ENCODE results near the gene SRBD1. TPM values are rescaled to one million over a fixed set of nuclear protein-coding genes. Genes with fewer than 3 reads are reported as not detected.

The SRBD1 gene
- polyA plus RNA-seq, 3 donors: 5.8 to 9.2 (median 7.0) TPM

- DNase-seq: peak in 1 of 3 donors; percentile 11
Measured at GRCh38 chr2:45570671-45571334, 40.3 kb downstream of the SRBD1 start.

GRCh38 chr2:45568935-45569334 is 42.1 kb downstream of the SRBD1 start:
- H3K27ac ChIP-seq (ENCODE audit: low read depth in 1 of 2, low read length in 2 of 2): peak overlapping the region; percentile 55 to 93
- H3K27me3 Mint-ChIP-seq (ENCODE audit: low read depth in 3 of 3): no peaks in the 10 kb centered on the region
- H3K9ac ChIP-seq (ENCODE audit: insufficient read depth, low read length, poor library complexity, severe bottlenecking): no peak overlapping the region
- H3K4me2 ChIP-seq (replicated peaks; ENCODE audit: extremely low read depth, low read length, poor library complexity, severe bottlenecking): no peak overlapping the region
- H3K9me3 ChIP-seq (replicated peaks in 1 of 2; ENCODE audit: control insufficient read depth in 1 of 2, insufficient read depth in 1 of 2, low read length in 2 of 2): no peaks in the 10 kb centered on the region
- H3K27ac Mint-ChIP-seq: peak overlapping the region; percentile 86 to 92 (median 90)
- no peaks in the 10 kb centered on the region for H4K20me1 ChIP-seq (ENCODE audit: insufficient read depth, low read length)
- intact Hi-C loops (cut with micrococcal nuclease): no loop called here
- peaks cover 0 to 9% of the 10 kb centered on the region in 2 donors for H3K36me3 ChIP-seq (replicated peaks in 1 of 2; ENCODE audit: control insufficient read depth in 1 of 2, insufficient read depth in 2 of 2, low read length in 2 of 2)
- H3K79me2 ChIP-seq (ENCODE audit: insufficient read depth, low read length): peaks cover 39% of the 10 kb centered on the region
- peaks cover 26 to 45% of the 10 kb centered on the region in 2 donors for H3K4me1 ChIP-seq (ENCODE audit: control insufficient read depth in 1 of 2, insufficient read depth in 2 of 2, low read length in 2 of 2)
- TF ChIP-seq CTCF (IDR thresholded peaks at IDR 0.05): no peak
- no peak overlapping the region for H3K4me3 Mint-ChIP-seq
- H2AFZ ChIP-seq (ENCODE audit: insufficient read depth, low read depth, low read length, poor library complexity, severe bottlenecking): no peak overlapping the region
- peaks cover 24 to 34% of the 10 kb centered on the region in 2 donors for H3K36me3 Mint-ChIP-seq
- no peaks in the 10 kb centered on the region for H3K27me3 ChIP-seq (ENCODE audit: control insufficient read depth in 2 of 2, insufficient read depth in 2 of 2, low read length in 2 of 2)
- peaks cover 0 to 8% (median 0%) of the 10 kb centered on the region in 7 donors for H3K9me3 Mint-ChIP-seq
- no peak for DNase-seq
- H3K4me3 ChIP-seq (replicated peaks in 1 of 3; ENCODE audit: low read depth in 2 of 3, low read length in 3 of 3): peak overlapping the region in 1 of 3 experiments; percentile 78
- H3K4me1 Mint-ChIP-seq: peaks cover 40% of the 10 kb centered on the region

More at GRCh38 chr2:45570671-45571334, 40.3 kb downstream of the SRBD1 start:
- H3K4me1 Mint-ChIP-seq: peaks cover 39% of the 10 kb centered on the region
- H3K27ac Mint-ChIP-seq: peak overlapping the region in 6 of 7 donors; percentile 6 to 79 (median 66)
- Histone ChIP-seq H3K4me2 (replicated peaks; ENCODE audit: extremely low read depth, low read length, poor library complexity, severe bottlenecking) (no peak overlapping the region), H4K20me1 (ENCODE audit: insufficient read depth, low read length) (no peaks in the 10 kb centered on the region), H3K4me1 (ENCODE audit: control insufficient read depth in 1 of 2, insufficient read depth in 2 of 2, low read length in 2 of 2) (peaks cover 29 to 49% of the 10 kb centered on the region in 2 donors), H3K9me3 (replicated peaks in 1 of 2; ENCODE audit: control insufficient read depth in 1 of 2, insufficient read depth in 1 of 2, low read length in 2 of 2) (no peaks in the 10 kb centered on the region), H3K27ac (ENCODE audit: low read depth in 1 of 2, low read length in 2 of 2) (peak overlapping the region in 1 of 2 donors; percentile 12), H2AFZ (ENCODE audit: insufficient read depth, low read depth, low read length, poor library complexity, severe bottlenecking) (no peak overlapping the region), H3K36me3 (replicated peaks in 1 of 2; ENCODE audit: control insufficient read depth in 1 of 2, insufficient read depth in 2 of 2, low read length in 2 of 2) (peaks cover 0 to 15% of the 10 kb centered on the region in 2 donors), H3K9ac (ENCODE audit: insufficient read depth, low read length, poor library complexity, severe bottlenecking) (no peak overlapping the region), H3K27me3 (ENCODE audit: control insufficient read depth in 2 of 2, insufficient read depth in 2 of 2, low read length in 2 of 2) (no peaks in the 10 kb centered on the region), H3K4me3 (replicated peaks in 1 of 3; ENCODE audit: low read depth in 2 of 3, low read length in 3 of 3) (no peak overlapping the region), H3K79me2 (ENCODE audit: insufficient read depth, low read length) (peaks cover 20% of the 10 kb centered on the region)
- intact Hi-C loops (cut with micrococcal nuclease): no loop called here
- no peaks in the 10 kb centered on the region for H3K27me3 Mint-ChIP-seq (ENCODE audit: low read depth in 3 of 3)
- 17% methylated on average over 1 of the region's 3 CpGs for WGBS (ENCODE audit: insufficient coverage)
- H3K9me3 Mint-ChIP-seq: peaks cover 0 to 8% (median 0%) of the 10 kb centered on the region in 7 donors
- peaks cover 28% of the 10 kb centered on the region in 2 donors for H3K36me3 Mint-ChIP-seq
- no peak for TF ChIP-seq CTCF (IDR thresholded peaks at IDR 0.05)
- peak overlapping the region in 1 of 2 donors; percentile 15 for H3K4me3 Mint-ChIP-seq
